NB4 (cell line): ENCODE data around the gene FMNL3.

Source experiments
- MYC ChIP-seq: IDR thresholded peaks from 2 replicates; pipeline ENCODE4 v1.6.1; 2011; ENCODE audit warnings: low read depth, low read length
- TF ChIP-seq, protein P1 (sequence below): IDR thresholded peaks from one replicate; pipeline ENCODE4 v1.5.1; 2012; ENCODE audit warnings: low read depth, low read length
- TF ChIP-seq, protein P2 (sequence below): IDR thresholded peaks from 2 replicates; pipeline ENCODE4 v1.6.1; 2011; ENCODE audit warnings: low read depth, low read length

DNA sequence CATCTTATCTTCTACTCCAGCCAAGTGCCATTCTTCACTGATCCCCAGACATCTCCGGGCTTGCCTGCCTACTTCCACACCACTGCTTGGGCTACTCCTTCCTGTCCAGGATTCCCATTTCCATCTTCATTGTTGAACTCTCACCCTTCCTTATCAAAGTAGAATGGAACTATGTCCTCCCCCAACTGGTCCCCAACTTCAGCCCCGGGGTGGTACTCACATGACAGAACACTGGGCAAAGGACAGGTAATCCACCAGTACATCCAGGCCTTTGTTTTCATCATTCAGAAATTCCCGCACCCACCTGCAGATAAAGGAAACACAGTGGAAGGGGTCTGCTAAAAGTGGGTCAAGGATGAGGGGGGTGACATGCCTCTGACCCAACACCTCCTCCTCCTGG is 45.5 kb downstream of the FMNL3 start:
- TF ChIP-seq, protein P1, sequence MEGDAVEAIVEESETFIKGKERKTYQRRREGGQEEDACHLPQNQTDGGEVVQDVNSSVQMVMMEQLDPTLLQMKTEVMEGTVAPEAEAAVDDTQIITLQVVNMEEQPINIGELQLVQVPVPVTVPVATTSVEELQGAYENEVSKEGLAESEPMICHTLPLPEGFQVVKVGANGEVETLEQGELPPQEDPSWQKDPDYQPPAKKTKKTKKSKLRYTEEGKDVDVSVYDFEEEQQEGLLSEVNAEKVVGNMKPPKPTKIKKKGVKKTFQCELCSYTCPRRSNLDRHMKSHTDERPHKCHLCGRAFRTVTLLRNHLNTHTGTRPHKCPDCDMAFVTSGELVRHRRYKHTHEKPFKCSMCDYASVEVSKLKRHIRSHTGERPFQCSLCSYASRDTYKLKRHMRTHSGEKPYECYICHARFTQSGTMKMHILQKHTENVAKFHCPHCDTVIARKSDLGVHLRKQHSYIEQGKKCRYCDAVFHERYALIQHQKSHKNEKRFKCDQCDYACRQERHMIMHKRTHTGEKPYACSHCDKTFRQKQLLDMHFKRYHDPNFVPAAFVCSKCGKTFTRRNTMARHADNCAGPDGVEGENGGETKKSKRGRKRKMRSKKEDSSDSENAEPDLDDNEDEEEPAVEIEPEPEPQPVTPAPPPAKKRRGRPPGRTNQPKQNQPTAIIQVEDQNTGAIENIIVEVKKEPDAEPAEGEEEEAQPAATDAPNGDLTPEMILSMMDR: no peak
- no peak for TF ChIP-seq MYC
- TF ChIP-seq, protein P2, sequence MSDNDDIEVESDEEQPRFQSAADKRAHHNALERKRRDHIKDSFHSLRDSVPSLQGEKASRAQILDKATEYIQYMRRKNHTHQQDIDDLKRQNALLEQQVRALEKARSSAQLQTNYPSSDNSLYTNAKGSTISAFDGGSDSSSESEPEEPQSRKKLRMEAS: no peak
